HepG2 (cell line): ENCODE measurements around the gene AJUBA. TPM values are rescaled to one million over a fixed set of nuclear protein-coding genes. Genes with fewer than 3 reads are reported as not detected.

Experiments
- FOXA1 ChIP-seq, 2 experiments: fragments of 450-650 bp in 1 of 2; sonication (generic) in 1 of 2; formaldehyde crosslinking in 1 of 2; IDR thresholded peaks; 2 replicates each; pipeline versions ENCODE4 v1.4.0 to v1.6.1; 2016 to 2020; ENCODE audit warnings: missing genetic modification reagents in 1 of 2
- KLF13 ChIP-seq: sonication (generic); formaldehyde crosslinking; IDR thresholded peaks from 2 replicates; pipeline ENCODE4 v1.4.0; 2020; ENCODE audit warnings: mild to moderate bottlenecking, missing genetic modification reagents
- NBN ChIP-seq: fragments of 450-650 bp; conservative IDR thresholded peaks from 2 replicates; pipeline ENCODE4 v1.6.1; 2017
- NFKB2 ChIP-seq: sonication (generic); formaldehyde crosslinking; IDR thresholded peaks from 2 replicates; pipeline ENCODE4 v1.4.0; 2020; ENCODE audit warnings: missing genetic modification reagents, borderline replicate concordance
- NR3C1 ChIP-seq: sonication (generic); formaldehyde crosslinking; IDR thresholded peaks from 2 replicates; pipeline ENCODE4 v1.4.0; 2020; ENCODE audit warnings: missing genetic modification reagents
- PRPF4 ChIP-seq: fragments of 200-400 bp; formaldehyde crosslinking; IDR thresholded peaks from 2 replicates; pipeline ENCODE4 v1.6.1; 2016; ENCODE audit warnings: low read length, low read depth; ENCODE audit not compliant: poor library complexity, severe bottlenecking
- RARA ChIP-seq: IDR thresholded peaks from 2 replicates; pipeline ENCODE4 v1.6.1; 2016; ENCODE audit warnings: missing genetic modification reagents, missing compliant biosample characterization
- RBFOX2 ChIP-seq: fragments of 200-400 bp; formaldehyde crosslinking; IDR thresholded peaks from 2 replicates; pipeline ENCODE4 v1.6.1; 2017; ENCODE audit warnings: low read depth, mild to moderate bottlenecking, low read length
- SALL2 ChIP-seq: sonication (generic); formaldehyde crosslinking; IDR thresholded peaks from 2 replicates; pipeline ENCODE4 v1.8.1; 2023; ENCODE audit warnings: mild to moderate bottlenecking, missing genetic modification reagents, inconsistent platforms
- SMAD3 ChIP-seq: sonication (generic); formaldehyde crosslinking; IDR thresholded peaks from 2 replicates; pipeline ENCODE4 v1.4.0; 2020; ENCODE audit warnings: missing genetic modification reagents
- SP4 ChIP-seq: sonication (generic); formaldehyde crosslinking; IDR thresholded peaks from 2 replicates; pipeline ENCODE4 v1.8.1; 2023; ENCODE audit warnings: mild to moderate bottlenecking, missing genetic modification reagents
- SRSF1 ChIP-seq: fragments of 200-400 bp; formaldehyde crosslinking; optimal IDR thresholded peaks from 2 replicates; pipeline ENCODE3; 2017; ENCODE audit warnings: mild to moderate bottlenecking, low read depth, low read length, moderate library complexity
- TARDBP ChIP-seq: sonication (generic); formaldehyde crosslinking; IDR thresholded peaks from 2 replicates; pipeline ENCODE4 v1.8.0; 2022; ENCODE audit warnings: mild to moderate bottlenecking, missing genetic modification reagents
- TEAD3 ChIP-seq: optimal IDR thresholded peaks from 2 replicates; pipeline ENCODE3; 2016; ENCODE audit warnings: borderline replicate concordance
- ZNF160 ChIP-seq: sonication (generic); formaldehyde crosslinking; IDR thresholded peaks from 2 replicates; pipeline ENCODE4 v1.8.0; 2022; ENCODE audit warnings: mild to moderate bottlenecking, inconsistent platforms, missing genetic modification reagents
- ZNF331 ChIP-seq: sonication (generic); formaldehyde crosslinking; IDR thresholded peaks from 2 replicates; pipeline ENCODE4 v1.4.0; 2020; ENCODE audit warnings: missing genetic modification reagents
- ZNF501 ChIP-seq: sonication (generic); formaldehyde crosslinking; IDR thresholded peaks from 2 replicates; pipeline ENCODE4 v1.5.1; 2020; ENCODE audit warnings: mild to moderate bottlenecking, moderate library complexity, missing genetic modification reagents
- ZNF577 ChIP-seq: sonication (generic); formaldehyde crosslinking; IDR thresholded peaks from 2 replicates; pipeline ENCODE4 v1.4.0; 2020; ENCODE audit warnings: mild to moderate bottlenecking, low read depth, missing genetic modification reagents, borderline replicate concordance
- ZNF598 ChIP-seq: sonication (generic); formaldehyde crosslinking; IDR thresholded peaks from 2 replicates; pipeline ENCODE4 v1.5.1; 2020; ENCODE audit warnings: mild to moderate bottlenecking, missing genetic modification reagents, borderline replicate concordance
- ZNF747 ChIP-seq: sonication (generic); formaldehyde crosslinking; IDR thresholded peaks from 2 replicates; pipeline ENCODE4 v1.8.1; 2023; ENCODE audit warnings: missing genetic modification reagents, mild to moderate bottlenecking, borderline replicate concordance
- polyA plus RNA-seq, 8 experiments: library from polyadenylated mRNA; depleted of rRNA in 3 of 8; stranded (reverse) in 7 of 8; unstranded in 1 of 8; fragments of >200 nt; fragmentation: Illumina TruSeq in 4 of 8; extraction: Trizol in 4 of 8; gene quantifications; 2 replicates each; pipeline versions ENCODE4 v1.2.1 to v1.2.3, GENCODE V29; 2011 to 2016; ENCODE audit warnings: low read depth in 4 of 8, missing spikeins in 1 of 8, mixed read lengths in 1 of 8; ENCODE audit not compliant: insufficient read depth in 1 of 8
- total RNA-seq, 5 experiments: library from RNA; depleted of rRNA; stranded (reverse); fragments of >200 nt; fragmentation: Illumina TruSeq; extraction: Trizol; gene quantifications; 2 replicates each; pipeline ENCODE4 v1.2.3, GENCODE V29; 2016; ENCODE audit warnings: low read depth in 1 of 5
- TF ChIP-seq, protein P1 (sequence below): sonication (generic); formaldehyde crosslinking; IDR thresholded peaks from 2 replicates; pipeline ENCODE4 v1.9.0; 2021; ENCODE audit warnings: mild to moderate bottlenecking, missing genetic modification reagents
- TF ChIP-seq, protein P2 (sequence below): sonication (generic); formaldehyde crosslinking; IDR thresholded peaks from 2 replicates; pipeline ENCODE4 v1.8.0; 2022; ENCODE audit warnings: low read depth, missing genetic modification reagents
- TF ChIP-seq, protein P3 (sequence below): sonication (generic); formaldehyde crosslinking; IDR thresholded peaks from 2 replicates; pipeline ENCODE4 v1.4.0; 2020; ENCODE audit warnings: missing genetic modification reagents, borderline replicate concordance

The AJUBA gene
- total and polyA plus RNA-seq, 2 of the 13 experiments (the other 11 are each of a cell fraction or from before 2014, with no cell fraction given), result 157 to 241 TPM

DNA sequence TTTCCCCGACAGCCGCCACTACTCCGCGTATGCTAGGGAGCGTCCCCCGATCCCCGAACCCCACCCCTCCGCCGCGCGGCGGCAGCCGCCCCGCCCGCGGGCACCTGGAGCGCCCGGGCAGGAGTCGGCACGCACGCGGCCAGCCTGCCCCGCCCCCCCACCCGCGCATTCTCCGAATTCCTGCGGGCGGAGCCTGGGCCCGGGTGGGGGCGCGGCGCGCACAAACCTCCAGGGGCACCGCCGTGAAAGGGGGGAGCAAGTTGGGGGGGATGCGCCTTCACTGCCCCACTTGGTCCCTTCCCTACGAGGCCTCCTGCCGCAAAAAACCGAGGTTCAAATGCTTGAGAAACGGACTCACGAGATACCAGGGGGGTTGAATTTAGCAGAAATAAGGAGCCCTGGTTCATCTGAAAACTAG, 1.7 kb downstream of the AJUBA start (continued):
- TF ChIP-seq SMAD3 (CRISPR knock-in tag) (no peak; the same call in 1 of the 2 replicates), ZNF331 (CRISPR knock-in tag) (peak; percentile 78; the same call in 1 of the 2 replicates), NBN (no peak), ZNF160 (CRISPR knock-in tag) (no peak), TARDBP (CRISPR knock-in tag) (no peak), NFKB2 (CRISPR knock-in tag) (no peak), ZNF598 (CRISPR knock-in tag) (no peak), NR3C1 (CRISPR knock-in tag) (no peak), RBFOX2 (peak; percentile 76), ZNF747 (CRISPR knock-in tag) (no peak), TEAD3 (CRISPR knock-in tag) (peak; percentile 98), SP4 (CRISPR knock-in tag) (no peak), ZNF577 (CRISPR knock-in tag) (no peak), FOXA1 (IDR thresholded peaks at IDR 0.05) (no peak), FOXA1 (CRISPR knock-in tag; IDR thresholded peaks at IDR 0.05) (no peak; the same call in 1 of the 2 replicates), SRSF1 (no peak), PRPF4 (no peak), RARA (CRISPR knock-in tag) (peak; percentile 58), KLF13 (CRISPR knock-in tag) (no peak), ZNF501 (CRISPR knock-in tag) (no peak), SALL2 (no peak)
- TF ChIP-seq, protein P1, sequence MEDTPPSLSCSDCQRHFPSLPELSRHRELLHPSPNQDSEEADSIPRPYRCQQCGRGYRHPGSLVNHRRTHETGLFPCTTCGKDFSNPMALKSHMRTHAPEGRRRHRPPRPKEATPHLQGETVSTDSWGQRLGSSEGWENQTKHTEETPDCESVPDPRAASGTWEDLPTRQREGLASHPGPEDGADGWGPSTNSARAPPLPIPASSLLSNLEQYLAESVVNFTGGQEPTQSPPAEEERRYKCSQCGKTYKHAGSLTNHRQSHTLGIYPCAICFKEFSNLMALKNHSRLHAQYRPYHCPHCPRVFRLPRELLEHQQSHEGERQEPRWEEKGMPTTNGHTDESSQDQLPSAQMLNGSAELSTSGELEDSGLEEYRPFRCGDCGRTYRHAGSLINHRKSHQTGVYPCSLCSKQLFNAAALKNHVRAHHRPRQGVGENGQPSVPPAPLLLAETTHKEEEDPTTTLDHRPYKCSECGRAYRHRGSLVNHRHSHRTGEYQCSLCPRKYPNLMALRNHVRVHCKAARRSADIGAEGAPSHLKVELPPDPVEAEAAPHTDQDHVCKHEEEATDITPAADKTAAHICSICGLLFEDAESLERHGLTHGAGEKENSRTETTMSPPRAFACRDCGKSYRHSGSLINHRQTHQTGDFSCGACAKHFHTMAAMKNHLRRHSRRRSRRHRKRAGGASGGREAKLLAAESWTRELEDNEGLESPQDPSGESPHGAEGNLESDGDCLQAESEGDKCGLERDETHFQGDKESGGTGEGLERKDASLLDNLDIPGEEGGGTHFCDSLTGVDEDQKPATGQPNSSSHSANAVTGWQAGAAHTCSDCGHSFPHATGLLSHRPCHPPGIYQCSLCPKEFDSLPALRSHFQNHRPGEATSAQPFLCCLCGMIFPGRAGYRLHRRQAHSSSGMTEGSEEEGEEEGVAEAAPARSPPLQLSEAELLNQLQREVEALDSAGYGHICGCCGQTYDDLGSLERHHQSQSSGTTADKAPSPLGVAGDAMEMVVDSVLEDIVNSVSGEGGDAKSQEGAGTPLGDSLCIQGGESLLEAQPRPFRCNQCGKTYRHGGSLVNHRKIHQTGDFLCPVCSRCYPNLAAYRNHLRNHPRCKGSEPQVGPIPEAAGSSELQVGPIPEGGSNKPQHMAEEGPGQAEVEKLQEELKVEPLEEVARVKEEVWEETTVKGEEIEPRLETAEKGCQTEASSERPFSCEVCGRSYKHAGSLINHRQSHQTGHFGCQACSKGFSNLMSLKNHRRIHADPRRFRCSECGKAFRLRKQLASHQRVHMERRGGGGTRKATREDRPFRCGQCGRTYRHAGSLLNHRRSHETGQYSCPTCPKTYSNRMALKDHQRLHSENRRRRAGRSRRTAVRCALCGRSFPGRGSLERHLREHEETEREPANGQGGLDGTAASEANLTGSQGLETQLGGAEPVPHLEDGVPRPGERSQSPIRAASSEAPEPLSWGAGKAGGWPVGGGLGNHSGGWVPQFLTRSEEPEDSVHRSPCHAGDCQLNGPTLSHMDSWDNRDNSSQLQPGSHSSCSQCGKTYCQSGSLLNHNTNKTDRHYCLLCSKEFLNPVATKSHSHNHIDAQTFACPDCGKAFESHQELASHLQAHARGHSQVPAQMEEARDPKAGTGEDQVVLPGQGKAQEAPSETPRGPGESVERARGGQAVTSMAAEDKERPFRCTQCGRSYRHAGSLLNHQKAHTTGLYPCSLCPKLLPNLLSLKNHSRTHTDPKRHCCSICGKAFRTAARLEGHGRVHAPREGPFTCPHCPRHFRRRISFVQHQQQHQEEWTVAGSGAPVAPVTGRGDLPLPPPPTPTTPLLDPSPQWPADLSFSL (CRISPR knock-in tag), result no peak
- TF ChIP-seq, protein P2, sequence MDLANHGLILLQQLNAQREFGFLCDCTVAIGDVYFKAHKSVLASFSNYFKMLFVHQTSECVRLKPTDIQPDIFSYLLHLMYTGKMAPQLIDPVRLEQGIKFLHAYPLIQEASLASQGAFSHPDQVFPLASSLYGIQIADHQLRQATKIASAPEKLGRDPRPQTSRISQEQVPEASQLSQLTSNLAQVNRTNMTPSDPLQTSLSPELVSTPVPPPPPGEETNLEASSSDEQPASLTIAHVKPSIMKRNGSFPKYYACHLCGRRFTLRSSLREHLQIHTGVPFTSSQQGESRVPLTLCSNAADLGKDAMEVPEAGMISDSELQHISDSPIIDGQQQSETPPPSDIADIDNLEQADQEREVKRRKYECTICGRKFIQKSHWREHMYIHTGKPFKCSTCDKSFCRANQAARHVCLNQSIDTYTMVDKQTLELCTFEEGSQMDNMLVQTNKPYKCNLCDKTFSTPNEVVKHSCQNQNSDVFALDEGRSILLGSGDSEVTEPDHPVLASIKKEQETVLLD, result no peak
- TF ChIP-seq, protein P3, sequence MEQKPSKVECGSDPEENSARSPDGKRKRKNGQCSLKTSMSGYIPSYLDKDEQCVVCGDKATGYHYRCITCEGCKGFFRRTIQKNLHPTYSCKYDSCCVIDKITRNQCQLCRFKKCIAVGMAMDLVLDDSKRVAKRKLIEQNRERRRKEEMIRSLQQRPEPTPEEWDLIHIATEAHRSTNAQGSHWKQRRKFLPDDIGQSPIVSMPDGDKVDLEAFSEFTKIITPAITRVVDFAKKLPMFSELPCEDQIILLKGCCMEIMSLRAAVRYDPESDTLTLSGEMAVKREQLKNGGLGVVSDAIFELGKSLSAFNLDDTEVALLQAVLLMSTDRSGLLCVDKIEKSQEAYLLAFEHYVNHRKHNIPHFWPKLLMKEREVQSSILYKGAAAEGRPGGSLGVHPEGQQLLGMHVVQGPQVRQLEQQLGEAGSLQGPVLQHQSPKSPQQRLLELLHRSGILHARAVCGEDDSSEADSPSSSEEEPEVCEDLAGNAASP, result no peak; the same call in 1 of the 2 replicates
